ENCODE data around the gene MS4A12.

DNA sequence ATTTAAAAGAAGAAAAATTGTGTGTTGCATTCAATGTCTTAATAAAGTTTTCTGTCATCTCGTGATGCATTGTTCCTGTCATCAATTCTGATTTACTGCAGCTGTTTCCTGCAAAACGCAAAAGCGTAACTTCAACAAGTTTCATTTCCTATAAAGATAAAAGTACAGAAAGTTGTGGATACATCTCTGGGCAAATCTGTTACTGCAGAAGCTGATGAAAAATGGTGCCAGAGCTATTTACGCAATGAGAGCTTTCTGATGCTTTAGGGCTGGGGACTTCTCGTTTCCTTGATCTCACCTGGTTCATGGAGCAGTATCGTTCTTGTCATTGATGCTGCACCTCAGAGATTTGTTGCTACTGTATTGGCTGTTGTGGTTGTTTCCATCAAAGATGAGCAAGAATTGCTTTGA lies 15.5 kb upstream of the MS4A12 start:
- TF ChIP-seq, protein P1, sequence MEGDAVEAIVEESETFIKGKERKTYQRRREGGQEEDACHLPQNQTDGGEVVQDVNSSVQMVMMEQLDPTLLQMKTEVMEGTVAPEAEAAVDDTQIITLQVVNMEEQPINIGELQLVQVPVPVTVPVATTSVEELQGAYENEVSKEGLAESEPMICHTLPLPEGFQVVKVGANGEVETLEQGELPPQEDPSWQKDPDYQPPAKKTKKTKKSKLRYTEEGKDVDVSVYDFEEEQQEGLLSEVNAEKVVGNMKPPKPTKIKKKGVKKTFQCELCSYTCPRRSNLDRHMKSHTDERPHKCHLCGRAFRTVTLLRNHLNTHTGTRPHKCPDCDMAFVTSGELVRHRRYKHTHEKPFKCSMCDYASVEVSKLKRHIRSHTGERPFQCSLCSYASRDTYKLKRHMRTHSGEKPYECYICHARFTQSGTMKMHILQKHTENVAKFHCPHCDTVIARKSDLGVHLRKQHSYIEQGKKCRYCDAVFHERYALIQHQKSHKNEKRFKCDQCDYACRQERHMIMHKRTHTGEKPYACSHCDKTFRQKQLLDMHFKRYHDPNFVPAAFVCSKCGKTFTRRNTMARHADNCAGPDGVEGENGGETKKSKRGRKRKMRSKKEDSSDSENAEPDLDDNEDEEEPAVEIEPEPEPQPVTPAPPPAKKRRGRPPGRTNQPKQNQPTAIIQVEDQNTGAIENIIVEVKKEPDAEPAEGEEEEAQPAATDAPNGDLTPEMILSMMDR (IDR thresholded peaks at IDR 0.05; ENCODE audit: low read depth, low read length, poor library complexity, severe bottlenecking): no peak
- TF ChIP-seq EZH2phosphoT487 (IDR thresholded peaks at IDR 0.05; ENCODE audit: borderline replicate concordance, low read length): no peak

All from DOHH2 (cell line).